Occipital lobe (tissue), 2 donors: ENCODE results near the gene LGR4. TPM values are rescaled to one million over a fixed set of nuclear protein-coding genes. Genes with fewer than 3 reads are reported as not detected.

Source experiments
- DNase-seq: peaks from one replicate; lab custom pipeline; 2025; lab: John Stamatoyannopoulos, UW
- total RNA-seq: library from RNA; depleted of rRNA; stranded (reverse); fragments of >200 nt; gene quantifications from one replicate; pipeline ENCODE4 v1.2.3, GENCODE V29; 2014

Gene LGR4
- total RNA-seq, 1 donor from 2014 or later: 19.0 TPM

DNA sequence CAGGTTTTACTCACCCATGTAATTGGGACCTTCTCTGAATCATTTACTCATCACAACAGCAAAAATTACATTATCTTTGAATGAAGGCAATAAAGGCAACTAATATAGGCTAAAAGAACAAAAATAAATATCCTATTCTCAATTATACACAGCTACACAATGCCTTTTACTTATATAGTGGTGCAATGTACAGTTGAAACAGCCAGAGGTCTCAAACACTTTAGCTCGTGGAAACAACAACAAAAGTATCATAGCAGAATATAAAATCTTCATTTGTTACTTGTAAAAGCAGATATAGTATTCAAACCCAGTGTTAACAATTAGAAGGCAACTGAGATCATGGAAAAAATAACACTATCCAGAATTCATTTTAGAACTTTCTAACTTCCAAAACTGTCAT, 88.9 kb downstream of the LGR4 start:
- DNase-seq: no peak

DNA sequence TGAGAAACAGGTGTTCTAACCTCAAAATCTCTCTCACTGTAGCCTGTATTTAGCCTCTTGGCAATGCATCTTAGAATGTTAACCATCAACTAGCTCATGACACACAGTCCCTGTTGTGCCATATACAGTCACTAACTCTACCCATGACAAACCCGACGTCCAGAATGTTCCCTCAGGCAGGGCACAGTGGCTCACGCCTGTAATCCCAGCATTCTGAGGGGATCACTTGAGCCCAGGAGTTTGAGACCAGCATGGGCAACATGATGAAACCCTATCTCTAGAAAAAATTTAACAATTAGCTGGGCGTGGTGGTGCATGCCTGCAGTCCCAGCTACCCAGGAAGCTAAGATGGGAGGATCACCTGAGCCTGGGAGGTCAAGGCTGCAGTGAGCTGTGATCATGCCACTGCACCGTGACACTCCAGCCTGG, 91.3 kb downstream of the LGR4 start:
- no peak for DNase-seq

DNA sequence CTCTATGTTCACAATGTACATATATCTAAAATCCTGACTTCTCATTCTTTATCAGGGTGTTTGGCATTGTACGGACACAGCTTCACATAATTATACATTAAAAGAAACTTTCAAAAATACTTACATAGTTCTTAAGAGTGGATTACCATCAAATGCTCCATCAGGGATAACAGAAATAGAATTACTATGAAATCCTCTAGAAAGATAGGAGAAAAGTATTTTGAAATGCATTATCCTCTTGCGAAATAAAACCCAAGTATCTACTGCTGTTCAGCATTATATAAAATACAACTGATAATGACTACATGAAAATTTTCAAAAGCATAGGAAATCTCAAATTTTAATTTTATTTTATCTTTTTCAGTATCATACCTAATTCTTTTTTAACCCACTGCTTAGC, 91.8 kb downstream of the LGR4 start:
- DNase-seq: no peak

DNA sequence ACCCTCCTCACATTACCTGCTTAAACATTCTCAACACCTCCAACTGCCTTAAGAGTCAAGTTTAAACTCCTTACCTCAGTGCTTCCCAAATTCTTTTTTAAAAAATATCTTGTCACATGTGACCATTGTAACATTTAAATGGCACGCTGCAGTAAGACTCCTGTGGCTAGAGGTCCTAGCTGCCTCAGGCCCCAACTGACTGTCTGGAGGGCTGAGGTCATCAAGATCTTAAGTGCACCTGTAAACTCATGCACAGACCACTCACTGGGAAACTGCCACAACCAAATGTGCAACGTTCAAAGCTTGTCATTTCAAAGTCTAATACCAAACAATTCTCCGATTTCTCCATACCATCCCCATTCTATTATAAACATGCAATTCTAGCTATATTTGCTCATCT, 93.1 kb downstream of the LGR4 start:
- DNase-seq: no peak

DNA sequence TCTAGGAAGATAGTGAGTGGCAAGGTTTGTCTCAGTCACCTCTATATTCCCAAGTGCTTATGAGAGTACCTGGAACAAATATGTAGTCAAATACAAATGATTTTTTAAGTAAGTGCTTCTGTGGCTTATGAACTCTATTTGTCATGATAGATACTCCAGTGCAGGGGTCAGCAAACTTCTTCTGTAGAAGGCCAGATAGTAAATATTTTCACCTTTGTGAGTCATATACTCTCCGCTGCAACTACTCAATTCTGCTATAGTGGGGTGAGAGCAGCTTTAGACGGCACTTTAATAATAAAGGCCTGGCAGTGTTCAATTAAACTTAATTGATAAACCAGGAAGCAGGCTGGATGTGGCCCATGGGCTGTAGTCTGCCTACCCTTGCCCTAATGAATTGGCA, 97.2 kb downstream of the LGR4 start:
- DNase-seq: no peak

DNA sequence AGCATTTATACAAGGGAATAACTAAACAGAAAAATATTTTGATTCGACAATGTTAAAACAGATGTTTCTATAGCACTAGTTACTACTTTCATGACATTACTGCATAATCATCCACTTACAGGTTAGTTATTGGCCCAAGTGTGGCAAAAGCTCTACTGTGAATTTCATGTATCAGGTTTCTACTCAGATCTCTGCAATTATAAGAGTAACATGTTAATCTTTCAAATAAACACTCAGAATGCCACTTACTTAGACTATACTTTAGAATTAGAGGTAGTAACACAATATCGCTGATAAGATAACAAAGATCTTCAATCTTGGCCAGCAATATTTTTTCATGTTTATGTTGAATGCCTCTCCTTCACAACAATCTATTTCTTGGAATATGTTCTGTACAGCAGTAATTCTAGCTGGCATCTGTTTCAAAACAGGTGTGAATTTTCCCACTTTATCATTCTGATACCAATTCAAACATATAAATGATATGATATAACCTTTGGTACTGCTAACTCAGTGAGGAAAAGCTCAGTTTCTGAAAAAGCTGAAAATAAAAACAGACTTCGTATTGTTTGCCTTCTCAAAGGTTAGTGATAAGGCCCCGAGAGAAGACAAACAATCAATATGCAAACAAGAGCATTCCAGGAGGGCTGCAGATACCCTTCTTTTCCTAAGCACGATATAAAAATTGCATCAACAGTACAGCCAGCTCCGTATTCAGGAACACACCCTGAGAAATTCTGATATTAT, 98.6 kb downstream of the LGR4 start:
- no peak for DNase-seq

DNA sequence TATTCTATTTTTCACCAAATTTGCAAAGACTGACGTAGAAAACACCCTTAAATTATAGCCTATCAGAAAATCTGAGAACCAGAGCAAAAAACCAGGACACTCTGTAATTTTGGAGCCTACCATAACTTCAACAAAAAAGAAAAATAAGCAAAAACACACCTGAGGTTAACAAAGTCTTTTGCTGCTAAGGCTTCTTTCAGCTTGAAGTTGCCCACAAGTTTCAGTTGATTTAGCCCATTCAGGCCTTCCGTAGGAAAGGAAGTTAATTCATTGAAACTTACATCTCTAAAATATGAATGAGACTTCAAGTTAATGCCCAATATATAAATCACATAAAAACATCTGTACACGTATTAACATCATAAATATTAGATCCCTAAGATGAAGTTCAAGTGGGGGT, 99.2 kb downstream of the LGR4 start:
- DNase-seq: no peak

DNA sequence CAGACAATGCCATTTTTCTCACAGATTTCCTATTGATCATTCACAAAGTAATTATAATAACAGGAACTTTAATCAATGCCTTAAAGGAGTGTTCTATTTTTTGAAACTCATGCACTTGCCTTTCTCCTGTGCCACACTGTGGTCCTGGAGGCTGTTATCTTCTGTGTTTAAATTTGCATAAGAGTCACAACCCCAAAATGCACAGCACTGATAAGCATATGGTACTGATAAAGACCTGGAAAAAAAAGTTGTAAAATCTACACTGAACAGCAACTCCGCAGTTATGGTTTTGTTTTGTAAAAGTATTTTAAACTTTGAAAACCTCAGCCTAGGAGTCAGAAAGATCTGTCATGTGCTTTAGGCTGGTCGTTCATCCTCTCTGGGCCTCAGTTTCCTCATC, 100.4 kb downstream of the LGR4 start:
- DNase-seq: no peak

DNA sequence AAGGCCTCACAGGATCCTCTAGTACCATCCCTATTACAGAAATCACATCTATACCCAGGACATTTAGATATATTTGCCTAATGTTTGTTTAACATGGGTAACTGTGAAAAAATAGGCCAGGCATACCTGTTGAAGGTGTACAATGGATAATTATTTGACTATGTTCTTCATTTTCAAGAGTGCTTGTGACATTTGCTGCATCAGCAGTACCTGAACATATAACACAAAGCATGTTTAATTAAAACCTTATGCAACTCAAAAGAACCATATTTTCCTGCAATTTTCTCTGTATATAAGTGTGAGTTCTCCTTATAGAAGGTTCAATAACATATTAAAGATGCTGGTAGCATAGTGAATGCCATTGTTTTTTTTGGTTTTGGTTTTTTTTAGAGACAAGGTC, 101.1 kb downstream of the LGR4 start:
- no peak for DNase-seq

DNA sequence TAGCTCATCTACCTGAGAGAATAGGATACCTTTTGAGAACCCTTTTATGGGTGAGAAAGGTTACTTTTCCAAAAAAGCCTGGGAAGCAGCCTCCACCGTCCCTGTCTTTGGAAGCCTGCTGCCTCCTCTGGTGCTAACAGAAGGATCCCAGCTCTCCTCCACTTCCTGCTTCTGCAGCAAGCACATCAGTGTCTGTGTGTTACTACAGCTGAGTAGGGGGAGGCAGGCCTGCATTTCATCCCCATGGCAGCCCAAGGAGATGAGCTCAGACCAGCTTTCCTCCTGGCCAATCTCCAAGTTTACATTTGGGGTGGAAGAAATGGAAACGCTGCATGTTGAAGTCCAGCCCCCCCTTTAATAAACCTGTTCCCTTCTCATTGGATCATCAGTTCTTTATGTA, 102.2 kb downstream of the LGR4 start:
- DNase-seq: no peak

DNA sequence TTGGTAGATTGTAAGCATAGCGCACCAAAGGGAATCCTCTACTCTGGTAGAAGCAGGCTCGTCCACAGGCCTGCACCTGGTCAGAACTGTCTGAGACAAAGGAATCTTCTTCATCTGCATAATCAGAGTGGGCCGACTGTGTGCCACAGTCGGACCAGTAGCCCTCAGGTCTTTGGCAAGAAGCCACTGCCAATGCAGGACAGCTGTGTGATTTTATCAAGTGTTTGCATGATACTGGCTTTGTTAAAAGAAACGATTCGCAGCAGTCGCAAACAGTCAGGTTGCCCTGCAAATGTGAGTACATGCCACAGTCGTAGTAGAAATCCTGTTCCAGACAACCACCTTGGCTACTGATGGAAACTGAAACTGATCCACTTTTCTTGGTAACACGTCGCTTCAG, 104.7 kb downstream of the LGR4 start:
- DNase-seq: no peak

DNA sequence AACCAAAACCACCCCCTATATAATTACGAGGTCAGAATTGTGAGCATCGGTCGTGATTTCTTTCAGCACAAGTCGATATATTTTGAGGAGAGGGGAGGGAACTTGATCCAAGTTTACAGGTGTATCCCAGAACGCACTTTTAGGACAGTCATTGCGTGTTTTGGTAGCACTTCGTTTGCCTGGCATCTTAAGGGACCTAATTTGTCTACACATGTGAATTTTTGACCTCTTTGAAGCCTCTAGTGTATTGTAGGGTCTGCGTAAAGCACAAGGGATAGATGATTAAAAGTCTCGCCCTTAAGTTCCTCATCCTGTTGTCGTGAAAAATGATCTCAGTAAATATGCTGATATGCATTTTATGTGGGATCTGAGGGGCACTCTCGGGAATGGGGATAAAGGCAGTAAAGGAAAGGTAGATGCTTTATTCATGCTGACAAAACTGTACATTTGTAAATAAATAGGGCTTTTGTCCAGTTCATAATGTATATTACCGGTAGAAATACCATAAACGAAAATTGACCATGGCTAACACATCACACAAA, 108.9 kb downstream of the LGR4 start:
- DNase-seq: no peak

DNA sequence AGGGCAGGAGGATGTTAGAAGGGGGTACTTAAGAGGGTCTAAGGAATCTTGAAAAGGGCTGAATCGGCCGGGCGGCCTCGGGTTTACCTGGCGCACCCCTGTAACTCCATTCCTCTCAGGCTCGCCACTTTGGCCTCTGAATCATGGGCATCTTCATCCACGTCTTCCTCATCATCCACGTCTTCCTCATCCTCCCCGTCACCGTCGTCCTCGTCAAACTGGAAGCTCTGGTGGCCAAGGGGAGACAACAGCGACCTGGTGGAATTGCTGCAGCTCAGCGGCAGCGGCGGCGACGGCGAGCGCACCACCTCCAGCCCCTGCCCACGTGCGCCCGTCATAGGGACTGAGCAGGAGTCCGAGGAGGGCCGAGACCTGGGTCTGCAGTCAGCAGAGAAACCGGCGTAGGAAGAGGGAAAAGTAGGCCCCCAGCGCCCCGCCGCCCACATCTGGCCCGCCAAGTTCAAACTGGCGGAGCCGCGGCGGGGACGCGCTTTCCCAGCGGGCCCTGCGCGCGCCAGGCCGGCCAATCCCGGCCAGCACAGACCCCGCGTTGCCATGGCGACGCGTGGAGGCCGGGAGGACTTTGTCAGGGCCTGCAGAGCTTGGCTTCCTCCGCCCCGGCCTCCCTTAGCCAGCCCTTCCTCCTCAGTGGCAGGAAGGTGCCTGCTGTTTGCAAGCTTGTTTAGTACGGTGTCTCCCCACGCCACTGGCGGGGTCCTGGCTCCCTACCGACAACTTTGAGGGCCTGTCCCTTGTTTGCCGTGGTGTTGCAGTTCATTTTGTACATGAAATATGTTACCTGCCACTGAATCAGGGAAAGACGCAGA, 109.6 kb downstream of the LGR4 start, which contains the start of gene CCDC34:
Gene CCDC34 (minus strand): TSS at position 467 of the 827 bp plus-strand sequence. CDS start 21 bp downstream, at position 446.
- DNase-seq: peak; percentile 79

DNA sequence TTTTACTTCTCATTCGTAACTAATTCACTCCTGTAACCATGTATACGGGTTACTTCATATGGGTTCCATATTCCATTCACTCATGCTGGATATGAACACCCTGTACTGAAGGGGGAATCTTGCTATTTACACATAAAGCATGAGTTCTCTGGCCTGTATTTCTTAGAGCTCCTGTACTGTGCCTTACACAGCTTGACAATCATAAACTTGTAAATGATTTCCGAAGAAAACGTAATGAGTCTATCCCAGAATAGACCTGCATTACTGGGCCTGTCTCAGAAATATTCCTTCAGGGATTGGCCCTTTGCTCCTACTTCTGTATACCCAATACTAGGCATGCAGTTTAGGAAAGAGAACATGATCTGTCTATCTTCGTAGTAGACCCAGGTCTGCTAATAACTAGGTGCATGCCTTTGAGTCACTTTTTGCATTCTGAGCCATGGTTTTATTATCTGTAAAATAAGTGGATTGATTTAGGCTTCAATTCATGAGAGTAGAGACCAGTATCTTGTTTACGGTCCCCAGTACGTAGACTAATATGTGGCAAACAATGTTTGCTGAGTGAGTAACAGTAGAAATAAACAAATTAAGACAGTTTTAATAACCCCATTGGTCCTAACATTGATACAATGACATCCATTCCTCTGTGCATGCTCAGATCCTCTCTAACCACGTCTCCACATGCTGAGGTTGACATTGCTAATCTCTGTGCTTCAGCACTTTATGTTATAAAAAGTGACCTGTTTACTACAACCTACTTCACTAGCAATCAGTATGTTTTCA, 110.8 kb downstream of the LGR4 start:
- no peak for DNase-seq

DNA sequence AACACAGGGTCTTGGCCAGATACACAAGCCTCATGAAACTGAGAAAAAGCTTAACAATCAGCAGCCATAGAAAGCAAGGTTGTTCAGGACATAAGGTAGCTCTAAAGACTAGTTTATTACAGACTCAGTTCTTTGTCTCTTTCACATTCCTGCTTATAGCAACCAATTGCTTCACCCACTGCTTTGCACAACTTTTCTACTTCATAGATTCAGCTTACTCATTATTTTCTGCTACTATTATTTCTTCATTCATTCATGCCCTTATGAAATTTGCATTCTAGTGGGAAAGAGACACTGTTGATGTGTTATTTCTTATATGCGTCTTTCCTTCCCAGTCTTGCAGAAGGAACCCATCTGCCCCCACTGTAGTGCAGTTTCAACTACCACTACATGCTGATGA, 114.3 kb downstream of the LGR4 start:
- no peak for DNase-seq

DNA sequence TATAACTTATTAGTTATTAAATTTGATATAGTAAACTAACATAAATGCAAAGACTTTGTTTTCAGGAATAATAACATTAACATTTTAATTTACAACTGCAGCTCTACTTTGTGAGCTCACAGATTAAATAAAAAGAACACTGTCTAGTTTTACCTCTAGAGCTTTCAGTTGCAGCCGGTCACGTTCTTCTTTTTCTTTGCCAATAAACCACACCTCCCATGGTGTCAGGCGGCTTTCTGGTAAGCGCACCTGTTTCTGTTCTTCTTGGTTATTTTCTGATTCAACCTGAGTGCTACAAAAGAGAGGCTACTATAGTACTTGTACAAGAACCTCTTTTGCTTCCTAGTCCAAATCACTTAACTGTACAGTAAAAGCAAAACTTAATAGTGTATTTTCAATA, 115.3 kb downstream of the LGR4 start:
- DNase-seq: no peak

DNA sequence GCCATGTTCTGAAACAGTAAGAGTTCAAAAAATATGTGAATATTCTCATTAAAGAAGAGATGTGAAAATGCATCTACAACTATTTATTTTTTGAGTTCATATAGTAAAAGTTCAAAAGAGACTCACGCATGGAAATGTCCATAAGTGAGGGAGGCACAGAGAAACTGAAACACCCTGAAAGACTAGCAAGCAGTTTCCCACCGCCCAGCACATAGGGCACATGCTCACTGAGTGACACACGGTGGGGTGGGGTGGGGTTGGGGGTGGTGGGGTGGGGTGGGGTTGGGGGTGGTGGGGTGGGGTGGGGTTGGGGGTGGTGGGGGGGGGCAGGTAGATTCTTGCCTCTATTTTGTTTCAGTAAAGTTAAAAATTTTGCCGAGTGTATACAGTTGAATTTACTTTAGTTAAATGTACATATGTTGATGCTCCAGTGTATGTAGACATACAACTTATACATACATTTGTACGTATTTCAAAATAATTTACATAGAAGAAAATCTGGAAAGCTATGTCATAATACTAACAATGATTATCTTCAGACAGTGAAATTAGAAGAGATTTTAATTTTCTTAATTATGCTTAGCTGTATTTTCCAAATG, 115.9 kb downstream of the LGR4 start:
- DNase-seq: no peak

DNA sequence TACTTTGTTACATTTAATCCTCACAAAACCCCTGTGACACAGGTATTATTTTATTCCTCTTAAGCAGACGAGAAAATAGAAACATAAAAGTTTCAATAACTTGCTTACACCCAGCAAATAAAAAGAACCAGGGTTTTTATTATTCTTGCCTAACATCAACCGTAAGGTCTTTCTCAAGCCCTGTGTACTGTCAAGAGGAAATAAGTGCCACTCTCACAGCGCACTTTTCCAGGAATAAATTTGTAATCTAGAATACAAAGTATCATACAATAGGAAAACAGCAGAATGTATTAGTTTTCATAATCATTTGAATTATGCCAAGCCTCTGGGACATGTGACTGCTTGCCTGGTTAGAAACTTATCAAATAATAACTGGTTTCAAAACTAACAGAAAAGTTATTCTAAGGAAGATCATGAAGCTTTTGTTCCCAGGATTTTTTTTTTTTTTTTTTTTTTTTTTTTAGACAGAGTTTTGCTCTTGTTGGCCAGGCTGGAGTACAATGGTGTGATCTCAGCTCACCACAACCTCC, 117.0 kb downstream of the LGR4 start:
- no peak for DNase-seq

DNA sequence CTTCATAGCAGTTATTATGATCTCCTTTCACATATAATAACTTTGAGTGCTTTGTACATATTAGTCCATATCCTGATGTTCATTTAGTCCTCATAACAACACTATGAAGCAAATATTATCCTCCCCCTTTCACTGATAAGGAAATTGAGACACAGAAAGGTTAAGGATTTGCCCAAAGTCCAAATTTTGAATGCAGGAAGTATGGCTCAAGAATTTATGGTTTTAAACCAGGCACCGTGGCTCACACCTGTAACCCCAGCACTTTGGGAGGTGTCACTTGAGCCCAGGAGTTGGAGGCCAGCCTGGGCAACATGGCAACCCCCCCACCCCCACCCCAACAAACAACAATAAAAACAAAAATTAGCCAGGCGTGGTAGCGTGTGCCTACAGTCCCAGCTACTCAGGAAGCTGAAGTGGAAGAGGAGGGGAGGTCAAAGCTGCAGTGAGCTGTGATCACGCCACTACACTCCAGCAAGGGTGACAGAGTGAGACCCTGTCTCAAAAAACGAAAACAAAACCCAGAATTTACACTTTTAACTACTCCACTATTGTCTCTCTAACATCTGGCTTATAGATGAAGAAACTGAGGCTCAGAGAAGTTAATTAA, 118.1 kb downstream of the LGR4 start:
- no peak for DNase-seq

DNA sequence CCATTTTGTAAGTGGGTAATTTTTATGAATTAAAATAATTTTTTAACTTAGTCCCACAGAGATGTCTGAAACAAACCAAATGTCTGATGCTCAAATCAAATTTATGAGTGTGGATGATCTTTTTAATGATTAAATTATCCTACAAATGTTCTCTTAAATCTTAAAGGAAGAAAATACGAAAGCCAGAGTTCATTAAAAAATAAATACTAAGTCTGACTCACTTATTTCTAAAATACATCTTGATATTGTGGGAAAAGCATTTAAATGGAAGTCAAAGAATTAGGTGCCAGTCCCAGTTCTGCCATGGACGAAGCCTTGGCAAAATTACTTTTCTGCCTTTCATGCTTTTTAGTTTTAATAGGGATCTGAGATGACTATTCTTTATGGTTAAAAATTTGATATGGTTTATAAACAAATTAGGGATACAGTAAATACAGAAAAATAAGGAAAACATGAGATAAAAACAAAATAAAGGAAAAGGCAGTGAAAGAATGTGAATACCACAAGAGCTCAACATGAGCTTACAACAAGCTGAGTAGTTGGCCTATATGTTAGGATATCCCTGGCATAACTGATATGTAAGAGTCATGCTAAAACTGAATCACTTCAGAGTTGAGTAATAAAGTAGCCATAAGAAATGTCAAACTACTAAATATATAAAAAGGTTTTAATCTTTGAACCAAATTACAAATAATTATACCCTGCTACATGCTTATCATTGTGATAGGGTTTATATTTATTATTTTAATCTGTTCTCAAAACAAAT, 118.8 kb downstream of the LGR4 start:
- no peak for DNase-seq
